ENCODE results near the gene DRGX.

The DRGX gene

DNA sequence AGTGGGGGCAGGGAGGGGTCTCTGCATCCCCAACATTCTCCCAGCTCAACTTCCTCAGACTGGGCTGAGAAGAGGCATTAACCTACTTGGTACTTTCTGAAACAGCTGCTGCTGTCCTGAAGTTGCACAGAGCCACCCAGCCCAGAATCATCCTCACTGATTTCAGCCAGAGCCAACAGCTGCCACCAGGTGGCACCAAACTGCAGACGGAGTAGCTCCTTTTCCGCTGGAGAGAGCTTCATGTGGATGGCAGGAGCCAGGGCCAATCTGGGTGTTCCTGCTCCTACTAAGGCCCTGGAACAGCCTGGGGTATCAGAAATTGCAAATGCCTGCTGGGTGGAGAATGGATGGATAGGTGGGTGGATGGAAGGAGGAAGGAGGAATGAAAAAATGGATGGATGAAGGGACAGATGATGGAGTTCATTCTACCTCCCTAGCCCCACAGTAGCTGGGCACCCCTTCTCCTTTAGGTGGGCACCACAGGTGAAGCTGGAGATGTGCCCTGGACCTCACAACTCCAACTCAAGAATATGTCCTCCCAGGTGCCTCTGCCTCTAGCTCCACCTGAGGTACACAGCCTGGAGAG, 11.8 kb upstream of the DRGX start:
- peak; percentile 61 for DNase-seq

DNA sequence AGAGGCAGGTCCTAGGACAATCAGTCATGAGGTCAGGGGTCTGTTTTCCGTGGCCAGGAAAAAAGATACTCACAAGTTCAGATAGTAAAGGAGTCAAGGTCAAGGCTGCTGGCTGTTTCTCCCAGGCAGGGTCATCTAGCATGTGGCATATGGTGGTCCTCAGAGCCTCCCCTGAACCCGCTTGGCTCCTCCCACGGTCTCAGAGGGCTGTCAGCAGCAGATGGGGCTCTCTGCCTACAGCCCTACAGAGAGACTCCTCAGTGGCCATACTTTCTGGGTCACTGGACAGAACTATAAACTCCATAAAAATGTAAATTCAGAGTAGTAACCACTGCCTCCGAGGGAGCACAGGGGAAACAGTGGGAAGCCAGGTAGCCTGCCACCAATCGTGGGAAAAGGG, 11.3 kb upstream of the DRGX start:
- DNase-seq: no peak

DNA sequence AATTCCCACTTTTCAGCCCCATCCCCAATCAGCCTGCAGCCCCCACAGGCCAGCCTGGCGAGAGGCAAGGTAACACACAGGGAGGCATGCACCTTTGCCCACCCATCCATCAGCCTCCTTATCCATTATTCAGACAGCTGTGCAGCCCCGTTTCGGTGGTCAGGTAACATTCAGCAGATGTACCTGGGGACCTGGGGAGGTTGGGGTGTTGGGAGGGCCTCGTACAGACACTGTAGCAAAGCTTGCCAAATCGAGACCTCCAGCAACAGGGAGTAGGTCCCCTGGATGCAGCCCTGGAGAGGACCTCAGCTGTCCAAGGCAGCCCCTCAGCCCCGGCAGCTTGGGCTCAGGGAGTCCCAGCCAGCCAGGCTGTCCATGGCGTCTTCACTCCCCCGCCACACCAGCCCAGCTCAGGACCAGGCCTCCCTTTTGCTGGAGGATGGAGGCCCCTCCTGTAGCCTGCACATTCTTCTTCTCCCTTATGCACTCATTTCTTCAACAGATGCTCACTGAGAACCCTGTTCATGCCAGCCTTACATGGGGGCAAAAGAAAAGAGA, 8.5 kb upstream of the DRGX start:
- DNase-seq: no peak

DNA sequence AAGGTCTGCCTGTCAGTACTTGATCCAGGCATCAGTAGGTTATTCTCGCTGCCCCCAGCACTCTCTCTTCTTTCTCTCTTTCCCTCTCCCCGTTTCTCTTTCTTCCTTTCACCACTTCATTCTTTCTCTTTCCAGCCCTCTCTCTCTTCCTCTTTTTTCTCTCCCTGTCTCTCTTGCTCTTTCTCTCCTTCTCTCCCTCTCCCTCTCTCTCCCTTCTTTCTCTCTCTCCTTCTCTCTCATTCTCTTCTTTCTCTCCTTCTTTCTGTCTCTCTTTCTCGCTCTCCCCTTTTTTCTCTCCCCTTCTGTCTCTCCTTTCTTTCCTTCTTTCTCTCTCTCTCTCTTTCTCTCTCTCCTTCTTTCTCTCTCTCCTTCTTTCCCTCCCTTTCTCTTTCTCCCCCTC, 7.5 kb upstream of the DRGX start:
- no peak for DNase-seq

DNA sequence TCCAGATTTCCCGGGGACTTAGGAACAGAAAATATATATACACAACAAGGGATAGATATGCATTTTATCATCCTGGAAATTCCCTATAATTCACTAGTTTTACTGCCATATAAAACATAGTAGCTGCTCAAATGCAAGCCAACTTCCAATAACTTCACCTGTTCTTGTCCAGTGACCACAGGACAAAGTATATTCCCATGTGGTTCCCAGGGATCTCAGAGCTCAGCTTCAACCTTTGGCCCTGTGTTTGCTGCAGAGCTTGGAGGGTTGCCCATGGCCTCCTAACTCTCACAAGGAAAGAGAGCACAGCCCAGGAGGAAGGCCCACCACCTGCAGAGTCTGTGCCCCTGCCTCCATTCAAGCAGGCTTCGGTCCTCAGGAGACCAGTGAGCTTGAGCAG, 4.5 kb upstream of the DRGX start:
- DNase-seq: no peak

DNA sequence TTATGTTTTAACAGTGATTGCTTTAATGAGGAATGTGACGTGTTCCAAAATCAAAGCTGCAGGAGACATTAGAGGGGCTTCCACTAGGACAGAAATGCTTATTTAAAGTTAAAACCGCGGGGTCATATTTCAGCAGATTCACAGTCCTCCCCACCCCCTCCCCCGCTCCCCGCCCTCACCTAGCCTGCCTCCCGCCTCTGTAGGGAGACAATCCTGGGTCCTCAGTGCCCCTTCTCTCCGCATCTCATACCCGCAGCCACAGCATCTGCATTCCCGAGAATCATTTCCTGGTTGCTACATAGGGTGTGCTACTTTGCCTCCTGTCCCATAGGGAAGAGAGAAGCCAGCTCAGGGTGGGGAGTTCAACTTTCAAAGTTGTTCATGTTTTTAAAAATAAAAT, 3.1 kb upstream of the DRGX start:
- no peak for DNase-seq

DNA sequence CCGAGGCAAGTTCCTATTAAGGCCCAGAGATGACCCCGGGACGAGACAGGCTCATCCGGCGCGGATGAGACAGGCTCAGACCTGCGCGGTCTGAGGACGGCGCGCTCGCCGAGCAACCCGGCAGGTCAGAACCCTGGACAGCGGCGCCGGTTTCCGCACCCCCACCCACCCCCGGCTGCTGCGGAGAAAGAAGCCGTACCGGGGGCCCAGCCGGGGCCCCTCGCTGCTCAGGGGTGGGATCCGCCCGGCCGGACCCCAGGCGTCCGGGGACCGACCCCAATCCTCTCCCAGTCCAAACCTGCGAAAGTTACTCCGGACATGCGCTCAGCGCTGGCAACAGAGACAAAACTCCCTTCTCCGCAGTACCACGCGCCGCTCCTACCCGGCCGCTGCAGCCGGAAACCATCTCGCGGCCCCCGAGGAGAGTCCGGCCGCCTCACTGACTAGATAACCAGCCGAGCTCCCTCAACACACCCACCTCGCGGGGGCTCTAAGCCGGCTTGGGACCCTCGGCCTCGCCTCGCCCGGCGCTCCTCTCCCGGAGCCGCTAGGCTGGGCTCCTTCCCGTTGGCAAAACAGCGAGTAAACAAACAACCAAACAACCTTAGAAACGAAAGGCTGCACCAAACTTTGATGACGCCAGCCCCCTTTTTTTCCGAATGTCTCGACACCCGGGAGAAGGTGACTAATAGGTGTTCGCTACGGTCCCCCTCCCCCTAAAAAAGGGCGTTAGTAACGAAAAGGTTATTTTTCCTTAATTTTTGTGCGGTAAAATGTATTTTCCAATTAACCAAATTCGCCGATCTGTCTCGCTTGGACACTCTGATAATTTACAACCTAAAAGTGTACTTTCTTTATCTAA, 2.3 kb upstream of the DRGX start:
- DNase-seq: peak; percentile 42

DNA sequence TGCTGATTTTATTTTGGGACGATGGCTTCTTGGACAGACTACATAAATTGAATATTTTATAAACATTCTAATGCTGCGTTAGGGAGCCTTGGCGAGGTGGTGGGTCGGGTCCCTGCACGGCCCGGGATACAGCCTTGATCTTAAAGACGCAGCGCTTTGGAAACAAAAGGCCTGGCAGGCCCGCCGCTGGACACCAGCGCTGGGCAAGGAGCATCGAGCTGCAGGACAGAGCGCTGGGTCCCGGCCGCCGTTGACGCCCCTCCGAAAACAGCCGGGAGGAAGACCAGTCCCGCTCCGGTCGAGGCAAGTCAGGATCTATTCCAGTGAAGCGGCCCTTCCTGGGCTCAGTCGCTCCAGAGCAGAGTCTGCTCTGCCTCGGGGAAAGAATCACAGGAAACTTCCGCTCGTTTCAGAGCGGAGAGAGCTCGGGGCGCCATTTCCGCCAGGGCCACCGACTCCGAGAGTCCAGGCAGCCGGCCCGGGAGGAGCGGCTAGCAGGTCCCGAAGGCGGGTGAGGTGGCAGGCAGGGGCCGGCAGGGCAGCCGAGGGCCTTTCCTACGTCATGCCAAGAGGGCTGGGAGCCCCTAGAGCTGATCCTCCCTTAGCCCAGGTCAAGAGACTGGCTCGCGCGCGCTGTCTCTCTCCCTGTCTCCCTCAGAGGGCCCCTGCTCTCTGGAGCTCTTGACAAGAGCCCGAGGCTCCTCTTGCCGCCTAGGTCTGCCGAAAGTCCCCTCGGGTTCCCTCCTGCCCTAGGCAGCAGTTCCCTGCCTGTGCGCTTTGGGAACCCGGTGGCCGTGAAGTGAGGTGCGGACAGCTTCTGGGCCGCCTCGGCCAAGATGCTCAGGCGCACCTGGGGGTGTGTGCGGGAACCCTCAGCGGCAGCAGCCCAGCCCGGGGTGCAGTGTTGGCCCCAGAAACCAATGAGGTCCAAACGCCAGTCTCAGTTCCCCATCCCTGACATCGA, 1.4 kb upstream of the DRGX start:
- DNase-seq: no peak

DNA sequence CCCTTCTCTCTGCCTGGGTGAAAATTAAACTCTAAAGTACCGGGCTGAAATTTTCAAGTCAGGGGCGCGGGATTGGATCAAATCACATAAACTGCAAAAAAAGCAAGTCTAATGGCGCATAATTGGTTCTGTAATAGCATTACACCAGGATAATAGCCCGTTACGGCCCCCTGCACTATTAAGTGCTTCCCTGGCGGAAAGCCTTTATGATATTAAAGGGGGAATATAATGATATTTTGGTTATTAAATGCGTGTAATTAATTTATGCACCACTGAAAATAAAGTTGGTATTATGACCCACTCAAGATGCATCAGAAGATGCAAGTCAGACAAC, 744 bp upstream of the DRGX start:
- DNase-seq: no peak

DNA sequence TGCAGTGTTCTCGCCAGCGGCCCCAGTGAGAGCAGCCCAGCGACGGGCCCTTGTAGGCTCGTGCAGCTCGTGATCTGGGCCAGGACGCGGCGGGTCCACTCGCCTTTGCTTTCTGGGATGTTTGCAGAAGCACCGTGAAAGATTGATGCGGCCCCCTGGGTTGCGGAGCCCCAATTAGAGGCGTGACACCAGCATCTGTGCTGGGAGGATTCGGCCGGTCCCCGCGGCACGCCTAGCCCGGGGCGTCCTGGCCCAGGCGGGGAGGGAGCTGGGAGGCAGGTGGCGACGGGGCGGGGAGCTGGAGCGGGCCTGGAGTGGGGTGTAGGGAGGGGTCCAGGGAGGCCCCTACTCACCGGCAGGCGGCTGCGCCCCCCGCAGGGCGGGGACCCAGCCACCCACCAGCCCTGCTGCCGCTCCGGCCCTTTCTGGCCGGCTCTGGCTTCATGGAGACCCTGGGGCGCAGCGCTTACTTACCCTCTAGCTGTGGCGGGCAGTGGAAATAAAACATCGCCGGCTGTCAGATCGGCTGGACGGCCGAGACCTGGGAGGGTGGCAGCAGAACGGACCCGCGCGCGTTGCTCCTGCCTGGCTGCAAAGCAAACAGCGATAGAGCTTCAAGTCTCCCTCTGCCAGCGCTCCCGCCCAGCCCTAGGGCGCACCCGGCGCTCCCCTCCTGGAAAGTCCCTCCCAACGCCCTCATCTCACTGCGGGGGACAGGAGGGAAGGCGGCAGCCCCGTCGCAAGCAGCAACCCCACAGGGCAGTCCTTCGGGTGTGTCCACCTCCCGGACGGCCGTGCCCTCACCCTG, 752 bp downstream of the DRGX start:
- DNase-seq: no peak

DNA sequence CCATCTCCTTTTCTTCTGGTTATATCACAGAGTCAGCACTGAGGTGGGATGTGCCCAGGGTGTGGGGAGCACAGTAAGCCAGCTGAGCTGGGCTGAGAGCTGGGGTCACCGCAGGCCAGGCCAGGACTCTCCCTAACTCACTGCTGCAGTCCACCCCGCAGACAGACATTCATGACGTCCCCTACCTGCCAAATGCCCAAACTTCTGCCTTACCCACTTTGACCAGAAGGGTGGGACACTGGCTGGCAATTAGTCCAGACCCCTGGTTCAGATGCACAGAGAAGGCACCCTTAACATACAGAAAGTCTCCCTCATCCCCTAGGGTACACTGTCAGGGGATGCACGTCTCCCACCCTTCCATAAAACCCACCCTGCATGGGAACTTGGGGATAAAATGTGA, 2.1 kb downstream of the DRGX start:
- DNase-seq: no peak

DNA sequence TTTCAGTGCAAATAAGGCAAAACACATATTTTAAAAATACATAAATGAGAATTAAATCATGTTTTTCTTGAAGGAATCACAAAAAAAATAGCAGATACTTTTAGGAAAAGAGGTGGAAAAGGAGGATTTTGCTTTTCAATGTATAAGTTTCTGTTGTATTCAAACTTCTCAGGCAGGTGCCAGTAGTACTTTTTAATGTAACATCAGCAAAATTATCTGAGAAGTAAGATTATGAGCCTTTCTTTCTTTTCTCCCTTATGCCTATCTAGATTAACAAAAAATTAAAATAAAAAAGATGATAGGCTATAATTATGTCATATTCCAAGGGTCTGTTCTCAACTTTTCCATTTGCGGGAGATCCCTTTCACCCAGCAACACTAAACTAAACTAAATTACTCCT, 2.6 kb downstream of the DRGX start:
- DNase-seq: no peak

DNA sequence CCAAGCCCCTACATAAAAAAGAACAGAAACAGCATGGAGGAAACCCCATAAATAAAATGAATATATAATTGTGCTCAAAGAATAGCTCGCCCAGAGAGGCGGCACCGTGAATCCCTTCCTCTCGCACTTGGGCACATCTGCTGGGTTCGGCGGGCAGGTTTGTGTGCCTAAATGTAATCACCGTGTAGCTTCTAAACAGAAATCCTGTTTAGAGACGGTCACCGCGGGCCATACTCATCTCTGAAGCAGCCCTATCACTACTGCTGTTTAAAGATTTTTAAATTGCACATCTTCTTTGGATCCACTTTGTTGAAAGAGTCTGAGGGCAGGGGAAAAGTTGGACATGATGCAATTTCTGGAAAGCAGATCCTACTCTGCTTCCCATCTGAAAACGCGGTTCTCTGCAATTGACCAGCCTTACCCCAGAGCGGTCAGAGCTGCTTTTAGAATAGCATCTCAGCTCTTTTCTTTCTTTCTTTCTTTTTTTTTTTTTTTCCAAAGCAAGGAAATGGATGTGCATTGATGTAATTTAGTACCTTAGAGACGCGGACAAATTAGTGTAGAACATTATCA, 6.4 kb downstream of the DRGX start:
- DNase-seq: no peak

DNA sequence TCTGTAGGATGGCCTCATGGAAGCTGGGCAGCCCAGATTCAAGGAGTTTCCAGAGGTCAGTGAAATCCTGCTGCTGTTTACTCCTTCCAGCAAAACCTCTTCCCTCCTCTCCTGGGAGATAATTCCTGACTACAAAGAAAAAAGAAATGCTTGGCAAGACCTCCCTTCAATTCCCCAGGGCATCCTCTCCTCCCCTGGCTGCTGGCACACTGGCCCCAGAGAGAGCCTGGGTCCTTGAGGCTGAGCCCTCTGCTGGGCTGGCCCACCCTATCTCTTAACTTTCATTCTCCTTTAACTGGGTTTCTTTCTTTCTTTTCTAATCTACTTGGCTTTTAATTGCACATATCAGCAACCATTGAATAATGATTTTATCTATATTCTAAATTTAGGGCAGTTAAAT, 7.7 kb downstream of the DRGX start:
- no peak for DNase-seq

DNA sequence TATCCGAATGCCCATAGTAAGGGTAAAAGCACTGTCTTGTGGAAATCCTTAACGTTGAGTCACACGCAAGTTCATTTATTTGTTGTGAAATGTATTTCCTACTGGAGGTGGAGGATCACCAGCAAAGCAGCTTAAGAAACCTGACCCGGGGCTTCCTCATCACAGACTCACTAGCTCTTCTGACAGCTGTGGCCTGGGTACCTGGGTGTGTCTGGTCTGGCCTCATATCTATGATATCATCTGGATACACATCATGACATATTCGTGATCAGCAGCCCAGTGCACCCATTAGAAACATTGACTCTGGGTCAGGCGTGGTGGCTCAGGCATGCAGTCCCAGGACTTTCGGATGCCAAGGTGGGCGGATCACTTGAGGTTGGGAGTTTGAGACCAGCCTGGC, 8.8 kb downstream of the DRGX start:
- DNase-seq: no peak

DNA sequence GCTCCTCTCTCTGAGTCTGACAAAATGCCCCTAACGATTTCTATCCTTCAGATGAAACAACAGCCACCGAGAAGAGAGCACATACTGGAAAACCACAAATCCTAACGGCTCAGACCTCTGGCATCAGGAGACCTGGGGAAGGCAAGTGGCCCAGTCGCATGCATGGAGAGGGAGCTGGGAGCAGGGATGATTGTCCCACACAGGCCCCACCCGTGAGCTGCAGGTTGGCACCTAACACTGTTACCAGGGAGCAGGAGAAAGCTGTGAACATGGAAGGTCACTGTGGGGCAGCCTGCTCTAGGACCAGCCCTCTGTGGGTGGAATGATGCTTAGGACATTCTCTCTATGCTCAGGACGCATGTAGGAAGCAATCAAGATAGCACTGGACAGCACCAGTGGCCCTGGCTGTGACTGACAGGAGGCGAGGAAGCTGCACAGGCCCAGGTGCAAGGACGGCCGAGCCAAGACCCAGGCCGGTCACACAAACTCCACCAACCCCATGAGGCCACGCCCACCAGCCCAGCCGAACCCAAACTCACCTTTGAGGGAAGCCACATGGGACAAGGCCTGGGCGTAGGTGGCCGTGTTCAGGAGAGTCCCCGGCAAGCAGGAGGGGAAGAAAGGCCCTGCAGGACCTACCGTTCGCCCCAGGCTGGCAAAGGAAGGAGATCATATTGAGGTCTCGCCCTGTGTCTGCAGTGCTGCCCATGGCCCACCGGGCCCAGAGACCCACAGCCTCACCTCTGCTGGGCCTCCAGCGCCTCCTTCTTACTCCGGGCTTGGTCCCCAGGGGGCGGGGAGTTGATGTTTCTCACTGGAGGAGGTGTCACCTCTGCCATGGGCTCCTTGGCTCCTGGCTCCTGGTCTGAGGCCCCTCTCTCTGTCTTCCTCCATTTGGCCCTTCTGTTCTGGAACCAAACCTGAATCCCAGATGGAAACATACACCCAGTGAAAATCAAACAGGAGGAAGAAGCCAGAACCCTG, 9.7 kb downstream of the DRGX start:
- DNase-seq: no peak

DNA sequence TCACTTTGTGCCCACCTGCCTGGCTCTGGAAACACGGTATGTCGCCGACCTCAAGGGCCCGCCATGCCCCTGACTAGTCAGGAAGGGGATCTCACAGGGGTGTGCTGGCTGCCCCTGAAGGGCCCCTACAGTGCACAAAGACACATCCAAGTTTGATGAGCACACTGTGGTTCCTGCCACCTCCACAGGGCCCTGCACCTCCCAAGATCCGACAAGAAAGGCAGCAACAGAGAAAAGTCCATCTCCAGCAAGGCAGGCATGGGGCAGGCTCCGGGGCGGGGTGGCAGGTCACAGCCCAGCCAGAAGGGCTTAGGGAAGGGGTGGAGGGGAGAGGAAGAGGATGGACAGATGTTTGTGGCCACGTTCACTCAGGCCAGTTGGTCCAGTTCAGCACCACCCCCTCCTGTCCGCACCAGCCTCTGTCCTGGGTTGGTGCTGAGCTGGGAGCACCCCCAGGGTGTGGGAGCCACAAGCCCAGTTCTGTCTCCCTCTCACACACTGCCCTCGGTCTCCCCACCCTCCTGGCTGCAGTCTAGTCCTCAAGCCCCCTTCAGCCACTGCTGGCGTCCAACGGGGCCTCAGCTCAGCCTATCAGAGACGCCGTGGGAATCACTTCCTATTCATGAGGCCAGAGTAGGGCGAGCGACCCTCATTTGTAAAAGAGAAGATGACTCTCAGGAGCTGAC, 11.5 kb downstream of the DRGX start:
- no peak for DNase-seq

DNA sequence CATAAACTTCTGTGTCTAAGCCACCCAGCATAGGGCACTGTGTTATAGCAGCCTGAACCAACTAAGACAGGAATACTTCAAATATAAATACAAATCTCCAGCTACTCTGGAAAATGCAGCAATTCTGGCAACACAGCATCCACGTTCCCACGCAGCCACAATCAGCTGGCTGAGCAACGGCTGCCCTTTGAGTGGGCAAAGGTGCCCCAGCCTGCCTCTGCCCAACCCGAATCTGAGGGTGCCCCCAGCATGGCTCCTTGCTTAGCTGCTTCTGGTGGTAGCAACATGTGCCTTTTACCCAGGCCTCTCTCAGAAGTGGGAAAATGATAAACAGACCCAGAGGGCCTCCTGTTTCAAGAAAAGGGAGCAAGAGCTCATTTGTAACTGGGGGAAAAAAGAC, 12.0 kb downstream of the DRGX start:
- DNase-seq: no peak

DNA sequence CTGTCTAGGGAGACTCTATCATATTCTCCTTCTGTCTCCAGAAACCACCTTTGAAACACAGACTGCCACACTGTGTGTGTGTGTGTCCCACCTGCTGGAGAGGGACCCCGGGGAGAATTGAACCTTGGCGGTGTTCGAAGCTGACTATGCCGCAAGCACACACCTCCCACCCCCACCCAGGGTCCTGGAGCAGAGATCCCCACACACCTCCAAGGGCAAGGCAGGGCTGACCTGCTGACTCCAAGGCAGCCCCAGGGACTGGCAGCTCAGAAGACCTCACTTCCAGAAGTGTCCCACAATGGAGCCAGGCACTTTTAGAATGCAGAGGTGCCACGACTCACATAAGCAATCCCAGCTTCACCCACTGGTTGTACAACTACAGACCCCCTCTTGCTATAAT, 13.1 kb downstream of the DRGX start:
- no peak for DNase-seq

DNA sequence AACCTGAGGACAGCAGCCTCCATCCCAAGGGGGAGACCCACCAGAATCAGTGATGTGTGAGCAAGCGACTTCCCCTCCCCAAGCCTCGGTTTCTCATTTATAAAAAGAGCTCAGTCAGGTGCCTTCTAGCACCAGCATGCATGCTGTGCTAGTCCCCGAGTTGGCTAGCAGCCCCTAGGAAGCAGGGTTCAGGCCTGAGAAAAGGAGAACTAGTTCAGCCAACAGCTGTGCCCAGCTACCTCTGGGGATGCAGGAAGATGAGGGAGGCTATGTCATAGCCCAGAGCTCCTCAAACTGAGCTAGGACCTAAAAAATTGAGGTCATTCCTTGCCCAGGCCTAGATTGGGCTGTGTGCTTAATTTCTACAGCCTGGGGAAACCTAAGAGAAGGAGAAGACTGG, 13.7 kb downstream of the DRGX start:
- no peak for DNase-seq

Data from activated naive CD4-positive, alpha-beta T cell treated with anti-CD3 and anti-CD28 coated beads, Interleukin-2, amount 50 U/mL, for 16 hours (primary cell).